ENCODE measurements around the gene PPP2R2B.

DNA sequence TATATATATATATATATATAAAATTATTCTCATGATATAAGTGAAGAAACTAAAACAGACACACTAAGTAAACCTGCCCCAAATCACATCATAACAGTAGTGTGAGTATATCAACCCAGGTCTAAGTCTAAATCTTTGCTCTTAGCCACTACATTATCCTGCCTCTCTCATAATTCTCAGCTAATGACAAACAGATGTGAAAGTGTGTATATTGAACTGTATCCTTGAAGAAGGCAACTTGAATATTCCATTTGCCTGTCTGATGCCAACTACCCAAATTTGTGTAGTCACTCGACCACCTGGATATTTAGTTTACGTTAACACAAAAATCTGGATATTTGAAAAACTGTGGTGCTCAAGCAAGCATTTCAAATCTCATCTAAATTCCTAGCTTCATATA lies 97.4 kb downstream of the PPP2R2B start:
- no peak for TF ChIP-seq POLR2A (IDR thresholded peaks at IDR 0.05; ENCODE audit: low read length)
- no peak for TF ChIP-seq GATA1 (IDR thresholded peaks at IDR 0.05; ENCODE audit: low read depth, low read length)

Data from erythroblast (primary cell).